GM23338 (cell line): ENCODE measurements around the gene TMEM213. TPM values are rescaled to one million over a fixed set of nuclear protein-coding genes. Genes with fewer than 3 reads are reported as not detected.

Source experiments
- ATAC-seq: fragments of 200-7000 bp; cut with Tn5 transposase; 3 replicates; pipeline ENCODE4 v1.9.1; 2020
- DNase-seq: peaks from one replicate; pipeline ENCODE4 v3.0.0-alpha.2; 2015; ENCODE audit warnings: low spot score
- H2AFZ ChIP-seq: fragments of 200-600 bp; sonication (generic); 2 replicates; pipeline ENCODE4 v1.8.0; 2016; ENCODE audit warnings: antibody characterized with exemption, mild to moderate bottlenecking, moderate library complexity
- H3F3A ChIP-seq: fragments of 200-600 bp; sonication (generic); replicated peaks from 2 replicates; pipeline ENCODE4 v1.8.0; 2017; ENCODE audit warnings: antibody characterized with exemption, mixed run types, low read depth
- H3K27ac ChIP-seq: fragments of 200-600 bp; sonication (generic); 2 replicates; pipeline ENCODE4 v1.6.1; 2016; ENCODE audit warnings: low read depth
- H3K27me3 ChIP-seq: fragments of 200-600 bp; sonication (generic); 2 replicates; pipeline ENCODE4 v1.8.0; 2016; ENCODE audit warnings: mild to moderate bottlenecking, mixed run types, moderate library complexity; ENCODE audit not compliant: insufficient read depth
- H3K36me3 ChIP-seq: fragments of 200-600 bp; sonication (generic); 2 replicates; pipeline ENCODE4 v1.8.0; 2016; ENCODE audit warnings: mild to moderate bottlenecking; ENCODE audit not compliant: insufficient read depth
- H3K4me1 ChIP-seq: fragments of 200-600 bp; sonication (generic); 2 replicates; pipeline ENCODE4 v1.8.0; 2016; ENCODE audit warnings: mild to moderate bottlenecking, moderate library complexity; ENCODE audit not compliant: insufficient read depth
- H3K4me2 ChIP-seq: fragments of 200-600 bp; sonication (generic); 2 replicates; pipeline ENCODE4 v1.7.1; 2017; ENCODE audit warnings: mixed run types
- H3K4me3 ChIP-seq: fragments of 200-600 bp; sonication (generic); 2 replicates; pipeline ENCODE4 v1.6.1; 2016; ENCODE audit warnings: mixed run types
- H3K79me2 ChIP-seq: fragments of 200-600 bp; sonication (generic); replicated peaks from 2 replicates; pipeline ENCODE4 v1.8.0; 2017; ENCODE audit warnings: mild to moderate bottlenecking; ENCODE audit not compliant: insufficient read depth
- H3K9me2 ChIP-seq: fragments of 200-600 bp; sonication (generic); 2 replicates; pipeline ENCODE4 v1.8.0; 2017; ENCODE audit not compliant: insufficient read depth
- H4K20me1 ChIP-seq: fragments of 200-600 bp; sonication (generic); replicated peaks from 2 replicates; pipeline ENCODE4 v1.8.0; 2017; ENCODE audit warnings: mild to moderate bottlenecking; ENCODE audit not compliant: insufficient read depth
- H3K27ac Mint-ChIP-seq: 2 replicates; pipeline ENCODE4 v1.8.0; 2020; ENCODE audit warnings: inconsistent platforms, mild to moderate bottlenecking, moderate library complexity, mixed read lengths
- H3K27me3 Mint-ChIP-seq: 3 replicates; pipeline ENCODE4 v1.8.0; 2022; ENCODE audit warnings: low read depth, mild to moderate bottlenecking, moderate library complexity, mixed read lengths, inconsistent platforms; ENCODE audit not compliant: insufficient read depth, poor library complexity
- H3K36me3 Mint-ChIP-seq: 3 replicates; pipeline ENCODE4 v1.8.0; 2021; ENCODE audit warnings: low read depth, mild to moderate bottlenecking, inconsistent platforms, moderate library complexity, mixed read lengths
- H3K4me1 Mint-ChIP-seq: 3 replicates; pipeline ENCODE4 v1.8.0; 2020; ENCODE audit warnings: mild to moderate bottlenecking, inconsistent platforms, mixed read lengths
- H3K4me3 Mint-ChIP-seq: 3 replicates; pipeline ENCODE4 v1.8.0; 2021; ENCODE audit warnings: moderate library complexity, mild to moderate bottlenecking, inconsistent platforms, mixed read lengths
- H3K9me3 Mint-ChIP-seq: 3 replicates; pipeline ENCODE4 v1.8.0; 2020; ENCODE audit warnings: moderate library complexity, mild to moderate bottlenecking, inconsistent platforms, mixed read lengths
- CREB1 ChIP-seq: fragments of 250-450 bp; sonication (Bioruptor Pico); IDR thresholded peaks from 2 replicates; pipeline ENCODE4 v1.5.0; 2020; ENCODE audit warnings: low read depth, mild to moderate bottlenecking, moderate library complexity
- EZH2 ChIP-seq: fragments of 200-600 bp; sonication (generic); IDR thresholded peaks from one replicate; pipeline ENCODE4 v1.8.0; 2017; ENCODE audit warnings: antibody characterized with exemption, mild to moderate bottlenecking, low read depth; ENCODE audit not compliant: unreplicated experiment
- EZH2phosphoT487 ChIP-seq: fragments of 200-600 bp; sonication (generic); IDR thresholded peaks from one replicate; pipeline ENCODE4 v1.8.1; 2018; ENCODE audit warnings: antibody characterized with exemption; ENCODE audit not compliant: unreplicated experiment
- JUNB ChIP-seq: IDR thresholded peaks from one replicate; pipeline ENCODE4 v1.6.1; 2016; ENCODE audit warnings: antibody characterized with exemption; ENCODE audit not compliant: unreplicated experiment
- NANOG ChIP-seq: IDR thresholded peaks from 2 replicates; pipeline ENCODE4 v1.6.1; 2016; ENCODE audit warnings: antibody characterized with exemption, borderline replicate concordance
- POLR2AphosphoS5 ChIP-seq: IDR thresholded peaks from 2 replicates; pipeline ENCODE4 v1.6.1; 2016; ENCODE audit warnings: antibody characterized with exemption, low read depth
- REST ChIP-seq: IDR thresholded peaks from one replicate; pipeline ENCODE4 v1.6.1; 2018; ENCODE audit warnings: antibody characterized with exemption; ENCODE audit not compliant: unreplicated experiment
- STAT1 ChIP-seq: IDR thresholded peaks from one replicate; pipeline ENCODE4 v1.6.1; 2016; ENCODE audit warnings: antibody characterized with exemption; ENCODE audit not compliant: unreplicated experiment
- ZNF114 ChIP-seq: fragments of 250-450 bp; sonication (Bioruptor Pico); IDR thresholded peaks from 2 replicates; pipeline ENCODE4 v1.5.0; 2020; ENCODE audit warnings: mild to moderate bottlenecking, moderate library complexity
- ZNF331 ChIP-seq: fragments of 250-450 bp; sonication (Bioruptor Pico); IDR thresholded peaks from 2 replicates; pipeline ENCODE4 v1.5.0; 2020; ENCODE audit warnings: low read depth, mild to moderate bottlenecking, moderate library complexity
- ZNF462 ChIP-seq: fragments of 250-450 bp; sonication (Bioruptor Pico); IDR thresholded peaks from 2 replicates; pipeline ENCODE4 v1.5.0; 2020; ENCODE audit warnings: mild to moderate bottlenecking, moderate library complexity
- polyA plus RNA-seq: library from polyadenylated mRNA; unstranded; fragments of >200 nt; fragmentation: Nextera tagmentation; extraction: Ambion mirVana; gene quantifications from 2 replicates; pipeline ENCODE4 v1.2.1, GENCODE V29; 2016
- total RNA-seq: library from RNA; depleted of rRNA; stranded (reverse); fragments of >200 nt; shearing (Covaris generic); gene quantifications from 2 replicates; pipeline ENCODE4 v1.2.3, GENCODE V29; 2014
- TF ChIP-seq, protein P1 (sequence below): IDR thresholded peaks from 2 replicates; pipeline ENCODE4 v1.6.1; 2016; ENCODE audit warnings: antibody characterized with exemption
- TF ChIP-seq, protein P2 (sequence below), 2 experiments: fragments of 200-600 bp in 1 of 2; sonication (generic) in 1 of 2; conservative IDR thresholded peaks; 2 replicates each; pipeline versions ENCODE4 v1.5.1 to v1.6.1; 2016 to 2017; ENCODE audit warnings: antibody characterized with exemption in 2 of 2, low read depth in 2 of 2, mild to moderate bottlenecking in 2 of 2, moderate library complexity in 1 of 2

TMEM213 gene
- total and polyA plus RNA-seq, 2 experiments from 2014 or later = 0.89 TPM; not detected in 1

GRCh38 chr7:138809346-138809745 lies 11.6 kb downstream of the TMEM213 start:
- Mint-ChIP-seq H3K36me3 (no peaks in the 10 kb centered on the region), H3K4me1 (no peaks in the 10 kb centered on the region), H3K27me3 (no peaks in the 10 kb centered on the region), H3K9me3 (no peaks in the 10 kb centered on the region; the same call in 2 of the 3 replicates), H3K27ac (no peak overlapping the region), H3K4me3 (no peak overlapping the region)
- DNase-seq (no peak), ATAC-seq (no peak)
- Histone ChIP-seq H3K27ac (no peak overlapping the region), H3K4me3 (no peak overlapping the region), H3K36me3 (no peaks in the 10 kb centered on the region), H3K9me2 (no peaks in the 10 kb centered on the region), H3K27me3 (no peaks in the 10 kb centered on the region), H3F3A (no peaks in the 10 kb centered on the region), H3K4me1 (no peaks in the 10 kb centered on the region), H3K79me2 (no peaks in the 10 kb centered on the region), H3K4me2 (no peak overlapping the region), H4K20me1 (no peaks in the 10 kb centered on the region), H2AFZ (no peak overlapping the region)
- TF ChIP-seq REST = no peak
- TF ChIP-seq ZNF331 (CRISPR knock-in tag) = no peak
- TF ChIP-seq JUNB = no peak
- no peak for TF ChIP-seq EZH2
- TF ChIP-seq, protein P1, sequence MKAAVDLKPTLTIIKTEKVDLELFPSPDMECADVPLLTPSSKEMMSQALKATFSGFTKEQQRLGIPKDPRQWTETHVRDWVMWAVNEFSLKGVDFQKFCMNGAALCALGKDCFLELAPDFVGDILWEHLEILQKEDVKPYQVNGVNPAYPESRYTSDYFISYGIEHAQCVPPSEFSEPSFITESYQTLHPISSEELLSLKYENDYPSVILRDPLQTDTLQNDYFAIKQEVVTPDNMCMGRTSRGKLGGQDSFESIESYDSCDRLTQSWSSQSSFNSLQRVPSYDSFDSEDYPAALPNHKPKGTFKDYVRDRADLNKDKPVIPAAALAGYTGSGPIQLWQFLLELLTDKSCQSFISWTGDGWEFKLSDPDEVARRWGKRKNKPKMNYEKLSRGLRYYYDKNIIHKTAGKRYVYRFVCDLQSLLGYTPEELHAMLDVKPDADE = no peak
- TF ChIP-seq CREB1 = no peak
- TF ChIP-seq NANOG = no peak
- TF ChIP-seq, protein P2, sequence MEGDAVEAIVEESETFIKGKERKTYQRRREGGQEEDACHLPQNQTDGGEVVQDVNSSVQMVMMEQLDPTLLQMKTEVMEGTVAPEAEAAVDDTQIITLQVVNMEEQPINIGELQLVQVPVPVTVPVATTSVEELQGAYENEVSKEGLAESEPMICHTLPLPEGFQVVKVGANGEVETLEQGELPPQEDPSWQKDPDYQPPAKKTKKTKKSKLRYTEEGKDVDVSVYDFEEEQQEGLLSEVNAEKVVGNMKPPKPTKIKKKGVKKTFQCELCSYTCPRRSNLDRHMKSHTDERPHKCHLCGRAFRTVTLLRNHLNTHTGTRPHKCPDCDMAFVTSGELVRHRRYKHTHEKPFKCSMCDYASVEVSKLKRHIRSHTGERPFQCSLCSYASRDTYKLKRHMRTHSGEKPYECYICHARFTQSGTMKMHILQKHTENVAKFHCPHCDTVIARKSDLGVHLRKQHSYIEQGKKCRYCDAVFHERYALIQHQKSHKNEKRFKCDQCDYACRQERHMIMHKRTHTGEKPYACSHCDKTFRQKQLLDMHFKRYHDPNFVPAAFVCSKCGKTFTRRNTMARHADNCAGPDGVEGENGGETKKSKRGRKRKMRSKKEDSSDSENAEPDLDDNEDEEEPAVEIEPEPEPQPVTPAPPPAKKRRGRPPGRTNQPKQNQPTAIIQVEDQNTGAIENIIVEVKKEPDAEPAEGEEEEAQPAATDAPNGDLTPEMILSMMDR (conservative IDR thresholded peaks at IDR 0.05; ENCODE audit: low read depth in 2 of 2) = no peak
- no peak for TF ChIP-seq POLR2AphosphoS5
- TF ChIP-seq ZNF114 (CRISPR knock-in tag) = no peak
- TF ChIP-seq EZH2phosphoT487 = no peak
- no peak for TF ChIP-seq STAT1
- no peak for TF ChIP-seq ZNF462
